GM19463 (cell line): ENCODE measurements around the gene ENDOD1.

Source experiments
- ATAC-seq: cut with Tn5 transposase; IDR thresholded peaks from one replicate; pipeline ENCODE4 v1.9.1; 2021; ENCODE audit warnings: mild to moderate bottlenecking, moderate library complexity; ENCODE audit not compliant: unreplicated experiment

Gene ENDOD1

GRCh38 chr11:95165638-95166037, 76.0 kb downstream of the ENDOD1 start:
- ATAC-seq, result no peak

- no peak for ATAC-seq
Measured at GRCh38 chr11:95166781-95167180, 77.1 kb downstream of the ENDOD1 start.

GRCh38 chr11:95170294-95170693, 80.6 kb downstream of the ENDOD1 start:
- ATAC-seq, result no peak

DNA sequence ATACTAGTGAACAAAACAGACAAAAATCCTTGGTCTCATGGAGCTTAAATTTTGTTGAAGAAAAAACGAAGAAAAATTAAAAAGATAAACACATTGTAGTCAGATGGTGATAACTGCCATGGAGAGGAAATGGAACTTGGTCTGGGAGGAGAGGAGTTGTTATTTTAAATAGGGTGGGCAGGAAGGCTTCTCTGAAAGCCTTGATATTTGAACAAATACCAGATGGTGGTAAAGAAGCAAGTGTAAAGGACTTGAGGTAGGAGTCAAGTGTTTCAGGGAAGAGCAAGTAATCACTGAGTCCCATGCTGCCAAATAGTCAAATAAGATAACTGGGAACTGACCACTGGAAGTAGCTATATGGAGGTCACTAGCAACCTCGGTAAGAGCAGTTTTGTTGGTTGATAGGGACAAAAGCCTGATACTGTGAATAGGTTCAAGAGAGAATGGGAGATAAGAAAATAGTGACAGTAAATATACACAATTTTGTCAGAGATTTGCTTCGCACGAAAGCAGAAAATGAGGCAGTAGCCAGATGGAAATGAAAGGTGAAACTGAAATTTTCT, 86.3 kb downstream of the ENDOD1 start:
- no peak for ATAC-seq
